HG02884 (cell line): ENCODE measurements around the gene AHDC1.
A peak's percentile ranks its signal among the peaks of the same experiment; 100 is the strongest.

Source experiments
- ATAC-seq: cut with Tn5 transposase; IDR thresholded peaks from one replicate; pipeline ENCODE4 v1.9.1; 2021; ENCODE audit warnings: mild to moderate bottlenecking, moderate library complexity; ENCODE audit not compliant: unreplicated experiment

Gene AHDC1

DNA sequence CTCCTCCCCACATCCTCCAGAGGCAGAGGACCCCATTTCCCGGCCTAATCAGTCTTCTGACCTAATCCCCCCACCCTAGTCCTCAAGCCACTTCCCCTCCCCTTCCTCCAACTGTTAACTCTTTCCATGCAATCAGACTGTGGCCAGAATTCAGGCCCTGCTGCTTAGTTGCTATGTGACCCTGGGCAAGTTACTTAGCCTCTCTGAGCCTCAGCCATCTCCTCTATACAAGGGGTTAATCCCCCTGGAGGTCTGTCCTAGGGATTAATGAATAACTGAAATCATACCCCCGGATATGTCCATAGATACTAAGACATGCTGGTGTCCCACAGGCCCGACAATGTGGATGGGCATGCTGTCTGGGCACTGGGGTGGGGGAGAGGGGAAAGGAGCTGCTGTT lies 18.3 kb downstream of the AHDC1 start:
- ATAC-seq, result no peak

DNA sequence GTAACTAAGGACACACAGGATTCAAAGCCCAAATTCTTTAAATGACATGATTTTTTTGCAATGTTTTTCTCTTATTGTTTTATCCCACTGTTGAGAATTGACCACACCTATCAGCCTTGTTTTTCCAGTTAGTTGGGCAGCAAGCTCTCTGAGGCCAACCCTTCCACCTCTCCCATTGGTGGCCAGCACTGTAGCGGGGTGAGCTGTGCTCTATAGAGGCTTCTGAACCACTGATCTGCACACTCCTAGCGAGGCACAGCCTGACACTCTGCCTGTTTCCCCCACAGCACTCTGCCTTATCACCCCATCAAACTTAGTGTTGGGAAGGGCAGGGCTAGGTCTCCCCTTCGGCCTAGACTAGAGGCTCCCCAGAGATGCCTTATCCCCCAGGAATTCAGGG lies 19.5 kb downstream of the AHDC1 start:
- no peak for ATAC-seq

DNA sequence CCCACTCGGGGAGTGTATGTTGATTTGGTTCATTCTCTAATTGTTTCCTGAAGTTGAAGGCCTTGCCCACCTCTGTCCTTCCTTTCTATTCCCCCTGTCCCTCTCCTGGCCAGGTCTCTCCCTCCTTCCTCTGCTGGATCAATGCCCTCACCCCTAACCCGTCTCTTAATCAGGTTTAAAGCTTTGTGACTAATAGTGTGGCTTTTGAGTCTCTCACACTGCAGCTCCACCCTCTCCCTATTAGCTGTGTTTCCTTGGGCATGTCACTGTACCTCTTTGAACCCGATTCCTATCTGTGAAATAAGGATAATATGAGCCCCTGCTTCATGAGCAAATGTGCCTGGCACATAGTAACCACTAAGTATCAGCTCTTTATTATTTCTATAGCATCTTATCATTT lies 20.5 kb downstream of the AHDC1 start:
- ATAC-seq, result no peak

DNA sequence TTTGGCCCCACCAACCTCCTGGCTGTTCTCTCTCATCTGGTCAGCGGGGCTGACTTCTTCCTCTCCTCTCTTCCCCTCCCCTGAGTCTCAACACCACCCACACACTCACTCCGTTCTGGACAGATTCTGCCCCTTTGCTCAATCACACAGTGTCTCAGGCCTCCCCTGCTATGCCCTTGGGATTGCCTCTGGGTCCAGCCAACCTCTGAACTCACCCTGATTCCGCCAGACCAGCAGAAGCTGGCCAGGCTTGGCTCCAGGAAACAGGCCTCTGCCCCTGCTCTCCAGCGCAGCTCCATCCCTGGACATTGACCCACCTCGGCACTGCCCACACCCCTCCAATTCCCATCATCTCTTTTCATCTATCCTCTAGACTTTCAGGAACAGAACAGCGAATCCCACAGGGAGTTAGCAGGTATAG lies 22.1 kb downstream of the AHDC1 start:
- ATAC-seq, result no peak

DNA sequence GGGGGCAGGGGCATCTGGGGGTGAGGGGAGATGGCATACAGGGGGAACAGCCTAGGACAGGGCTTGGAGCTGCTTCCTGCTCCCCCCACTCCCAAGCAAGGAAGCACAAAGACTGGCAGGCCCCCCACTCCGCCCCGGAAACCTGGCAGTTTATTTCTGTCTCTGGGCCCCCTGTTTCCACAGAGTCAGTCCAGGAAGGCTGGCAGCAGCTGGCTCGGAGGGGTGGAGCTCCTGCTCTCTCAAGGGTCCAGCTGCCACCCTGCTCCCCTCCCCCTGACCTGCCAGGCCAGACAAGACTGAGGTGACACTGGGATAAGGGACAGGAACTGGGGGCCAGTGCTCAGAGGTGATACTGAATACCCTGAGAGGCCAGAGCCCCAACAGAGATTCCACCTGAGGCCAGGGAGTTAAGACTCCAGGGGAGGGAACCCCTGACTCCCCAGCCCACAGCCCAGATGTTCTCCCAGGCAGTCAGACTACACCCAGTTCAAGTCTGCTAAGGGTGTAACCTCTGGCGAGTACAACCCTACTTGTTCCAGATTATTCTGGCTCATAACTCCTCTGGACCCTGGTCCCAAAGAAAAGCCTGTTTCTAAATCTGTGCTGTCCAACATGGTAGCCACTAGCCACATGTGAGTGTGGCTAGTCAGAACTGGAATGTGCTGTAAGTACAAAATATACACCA lies 26.3 kb downstream of the AHDC1 start:
- no peak for ATAC-seq

DNA sequence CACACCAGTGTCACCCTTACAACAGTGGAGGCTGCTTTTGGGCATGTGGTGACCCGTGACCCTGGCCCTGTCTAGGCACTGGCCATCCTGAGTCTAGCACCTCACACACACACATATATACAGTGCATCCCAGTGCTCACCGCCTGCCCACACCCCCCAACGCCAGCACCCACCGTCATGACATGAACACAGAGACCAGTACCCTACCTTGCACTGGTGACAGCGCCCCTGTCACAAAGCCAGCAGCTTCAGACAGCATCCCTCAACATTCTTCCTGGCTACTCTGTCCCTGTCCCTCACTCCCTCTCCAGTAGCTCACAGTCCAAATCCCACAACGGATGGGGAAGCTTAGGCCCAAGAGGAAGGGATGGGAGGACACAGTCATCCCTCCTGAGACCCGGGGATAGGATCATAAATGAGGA lies 27.1 kb downstream of the AHDC1 start:
- no peak for ATAC-seq

DNA sequence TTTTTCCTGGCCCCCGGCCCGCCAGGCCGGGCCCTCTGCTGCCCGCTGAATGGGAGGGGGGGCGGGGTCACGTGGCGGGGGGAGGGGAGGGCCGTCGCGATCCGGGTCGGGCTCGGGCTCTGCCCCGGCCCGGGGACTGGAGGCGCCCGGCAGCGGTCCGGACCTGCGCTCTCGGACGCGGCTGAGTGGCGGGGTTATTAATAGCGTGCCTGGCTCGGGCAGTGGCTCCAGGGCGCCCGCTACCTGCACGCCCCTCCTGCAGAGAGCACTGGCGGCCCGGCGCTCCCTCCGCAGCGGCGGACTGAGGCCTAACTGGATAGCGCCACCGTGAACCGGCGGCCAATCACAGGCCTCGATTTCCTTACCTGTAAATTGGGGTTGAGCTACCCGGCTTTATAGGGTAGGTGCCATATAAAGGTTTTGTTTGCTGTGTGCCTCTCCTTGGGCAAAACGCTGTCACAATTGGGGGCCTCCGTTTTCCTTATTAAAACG lies 28.1 kb downstream of the AHDC1 start:
- ATAC-seq, result no peak

DNA sequence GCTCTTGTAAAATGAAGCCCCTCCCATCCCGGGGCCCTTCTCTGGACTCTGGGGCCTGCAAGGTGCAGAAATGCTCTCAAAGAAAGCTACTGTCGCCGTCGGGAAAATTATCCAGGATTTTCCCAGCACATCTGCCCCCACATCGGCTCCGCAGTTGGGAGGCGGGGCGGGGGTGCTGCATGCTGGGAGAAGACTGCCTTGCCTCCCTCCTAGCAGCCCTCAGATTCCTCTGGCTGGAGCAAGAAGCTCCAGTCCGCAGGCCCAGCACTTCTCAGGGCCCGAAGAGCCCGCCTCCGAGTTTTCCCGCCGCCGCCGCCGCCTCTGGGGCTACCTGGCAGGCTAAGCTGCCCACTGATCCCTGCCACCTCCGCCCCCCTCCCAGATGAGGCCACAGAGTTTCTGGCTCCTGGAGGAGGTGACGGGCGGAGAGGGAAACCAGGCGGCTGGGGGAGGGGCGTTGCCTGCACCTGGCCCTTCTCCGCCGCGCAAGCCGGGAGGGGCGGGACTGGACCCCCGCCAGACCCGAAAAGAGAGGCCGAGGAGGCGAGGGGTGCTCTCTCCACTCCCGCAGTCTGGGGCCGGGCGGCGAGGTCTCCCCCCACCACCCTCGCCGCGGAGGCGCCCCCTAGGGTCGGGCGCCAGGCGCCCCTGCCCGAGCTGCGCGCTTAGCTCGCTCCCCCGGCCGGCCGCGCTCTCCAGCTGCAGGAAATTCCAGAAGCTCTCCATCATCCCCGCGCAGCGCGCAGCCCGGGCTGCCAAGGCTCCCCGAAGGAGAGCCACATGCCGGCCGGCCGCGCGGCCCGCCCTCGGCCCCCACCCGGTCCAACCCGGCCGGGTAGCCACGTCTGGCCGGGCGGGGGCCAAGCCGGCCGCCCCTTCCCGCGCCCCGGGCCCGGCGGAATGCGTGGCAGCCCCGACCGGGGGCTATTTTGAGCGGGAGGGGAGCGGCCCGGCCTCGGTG lies 28.8 kb downstream of the AHDC1 start:
- ATAC-seq, result no peak

DNA sequence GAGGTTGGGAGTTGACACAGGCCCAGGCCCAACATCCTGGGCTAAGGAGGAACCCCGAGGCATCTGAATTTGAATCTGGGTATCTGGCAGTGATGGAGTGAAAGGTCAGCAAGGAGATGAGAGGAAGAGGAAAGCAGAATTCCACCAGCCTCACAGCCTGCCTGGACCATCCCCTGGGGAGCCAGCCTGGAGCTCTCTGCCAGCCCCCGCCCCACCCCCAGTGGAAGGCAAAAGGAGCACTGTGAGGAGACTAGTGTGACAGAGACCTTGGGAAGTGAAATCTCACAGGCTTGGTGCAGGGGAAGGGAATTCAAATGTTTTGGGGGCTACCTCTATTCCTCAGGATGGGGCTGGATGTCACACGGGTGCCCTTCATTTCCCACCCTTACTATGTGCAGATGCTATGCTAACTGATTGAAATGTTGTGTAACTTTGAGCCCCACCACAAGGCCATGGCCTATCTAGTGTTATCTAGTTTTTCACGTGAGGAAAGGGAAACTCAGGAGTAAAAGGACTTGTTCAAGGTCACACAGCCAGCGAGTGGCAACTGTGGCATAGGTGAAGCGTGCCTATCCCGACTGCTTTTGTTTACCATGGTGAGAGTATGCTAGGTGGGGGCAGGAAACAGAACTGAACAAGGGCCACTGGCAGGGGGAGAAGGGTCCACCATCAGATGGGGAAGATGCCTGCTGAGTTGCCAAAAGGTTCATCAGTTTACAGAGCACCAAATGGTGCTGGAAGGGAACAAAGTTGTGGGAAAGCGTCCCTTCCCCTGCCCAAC lies 29.8 kb downstream of the AHDC1 start:
- ATAC-seq, result no peak

DNA sequence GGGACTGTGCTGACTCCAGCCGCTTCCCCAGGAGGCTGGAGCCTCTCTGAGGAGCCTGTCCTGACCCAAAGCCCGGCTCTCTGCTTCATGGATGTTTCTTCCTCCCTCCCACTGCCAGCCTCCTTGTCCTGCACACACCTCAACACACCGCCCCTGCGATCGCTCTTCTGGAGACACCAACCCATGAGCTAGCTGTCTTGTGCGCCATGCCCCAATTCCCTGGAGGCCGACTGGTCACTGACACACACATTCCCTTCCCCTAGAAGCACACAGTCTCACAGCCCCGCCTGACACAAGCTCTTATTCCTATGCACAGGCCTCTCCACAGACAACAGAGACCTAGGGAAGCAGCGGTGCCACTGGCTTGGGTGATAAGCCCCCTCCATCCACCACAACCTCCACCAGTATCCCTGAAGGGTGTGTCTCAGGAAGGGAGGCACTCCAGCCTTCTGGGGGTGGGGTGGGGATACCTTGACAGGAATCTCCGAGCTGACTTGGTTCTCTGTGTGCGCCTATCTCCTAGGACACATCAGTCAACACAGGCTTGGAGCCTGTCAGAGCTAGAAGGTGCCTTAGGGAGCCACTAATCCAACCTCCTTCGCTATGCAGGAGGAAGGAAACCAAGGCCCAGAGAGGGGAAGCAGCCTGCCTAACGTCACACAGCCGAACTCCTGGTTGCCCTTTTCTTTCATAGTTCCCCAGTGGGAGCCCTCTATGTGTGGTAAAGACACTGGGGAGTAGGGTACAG lies 31.1 kb downstream of the AHDC1 start:
- ATAC-seq, result no peak

DNA sequence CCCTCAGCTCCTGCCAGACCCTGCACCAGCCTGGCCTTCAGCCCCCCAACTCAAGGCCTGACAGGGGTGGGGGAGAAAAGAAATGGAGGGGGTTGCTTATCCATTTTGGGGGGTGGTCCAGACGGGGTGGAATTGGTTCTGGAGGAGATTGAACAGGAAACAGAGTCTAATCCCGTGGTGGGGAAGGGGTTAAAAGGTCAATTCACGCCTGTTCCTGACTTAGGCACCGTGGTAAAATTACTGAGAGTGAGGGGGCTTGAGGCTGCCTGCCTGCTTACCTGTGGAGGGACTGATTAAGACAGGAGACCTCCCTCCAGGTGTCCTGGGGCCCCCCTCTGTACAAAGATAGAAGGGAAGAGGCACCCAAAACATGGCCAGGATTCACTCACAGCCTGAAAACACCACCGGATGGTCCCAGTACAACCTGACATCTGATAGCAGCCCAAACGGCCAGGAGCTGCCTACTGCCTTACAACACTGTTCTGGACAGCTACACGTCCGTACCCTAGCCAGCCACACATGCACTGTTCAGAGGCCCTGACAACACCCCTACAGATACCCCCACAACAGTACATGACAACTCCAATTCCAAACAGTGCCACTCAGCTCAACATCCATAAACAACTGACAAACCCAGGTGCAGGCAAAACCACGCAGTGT lies 31.8 kb downstream of the AHDC1 start:
- ATAC-seq, result no peak

DNA sequence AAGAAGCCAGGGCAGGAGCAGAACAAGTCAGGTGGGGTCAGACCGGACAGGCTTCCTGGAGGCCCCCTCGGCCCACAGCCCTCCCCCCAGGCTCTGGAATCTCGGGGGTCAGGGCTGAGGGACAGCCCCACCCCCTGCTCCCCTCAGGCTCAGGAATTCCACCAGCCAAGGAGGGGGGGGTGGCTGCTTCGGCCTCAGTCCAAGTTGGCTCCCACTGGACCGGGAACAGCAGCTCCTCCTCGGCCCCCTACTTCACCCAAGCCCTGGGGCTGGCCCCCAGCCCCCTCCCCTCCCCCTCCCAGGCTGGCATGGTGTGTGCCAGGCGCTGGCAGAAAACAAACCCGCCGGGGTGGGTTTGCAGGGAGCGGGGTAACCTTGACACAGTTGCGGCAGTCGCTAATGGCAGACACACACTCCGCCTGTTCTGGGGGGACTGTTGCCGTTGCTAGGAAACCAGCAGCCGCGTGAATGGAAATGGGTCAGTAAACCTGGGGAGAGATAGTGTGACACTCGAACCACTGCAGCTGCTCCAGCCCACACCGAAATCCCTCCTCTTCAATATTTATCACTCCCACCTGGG lies 32.4 kb downstream of the AHDC1 start:
- ATAC-seq, result no peak

DNA sequence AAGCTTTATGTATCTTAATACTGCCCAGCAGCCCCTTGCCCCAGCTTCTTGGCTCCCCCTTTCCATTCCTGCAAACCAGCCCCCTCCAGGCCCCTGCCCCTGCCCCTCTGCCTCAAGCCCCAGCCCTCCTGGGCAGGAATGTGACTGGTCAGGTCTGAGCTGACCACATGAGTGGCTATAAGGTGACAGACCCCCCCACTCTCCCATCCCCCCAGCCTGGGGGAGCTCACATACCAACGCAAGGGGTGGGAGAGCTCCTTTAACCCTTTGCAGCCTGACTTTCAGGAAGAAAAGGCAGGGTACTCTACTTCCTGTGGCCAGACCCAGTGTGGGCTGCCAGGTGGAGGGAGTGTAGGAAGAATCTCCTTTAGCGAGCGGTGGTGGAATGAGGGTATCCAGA lies 33.2 kb downstream of the AHDC1 start:
- ATAC-seq, result no peak

DNA sequence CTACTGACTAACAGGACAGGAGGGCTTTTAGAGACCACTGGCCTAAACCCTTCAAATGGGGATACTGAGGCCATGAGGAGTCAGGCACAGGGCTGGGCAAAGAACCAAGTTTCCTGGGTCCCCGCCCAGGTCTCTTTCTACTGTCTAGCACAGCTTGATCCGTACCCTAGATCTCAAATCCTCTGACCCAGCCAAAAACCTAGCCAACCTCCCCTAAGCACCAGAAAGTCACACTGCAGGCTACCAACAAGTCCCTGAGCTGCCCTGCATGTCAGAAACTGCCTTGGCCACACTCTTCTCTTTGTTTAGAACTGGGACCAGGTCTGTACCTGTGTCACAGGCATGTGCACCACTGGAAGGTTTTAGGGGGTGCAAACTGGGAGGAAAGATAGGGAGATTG lies 33.6 kb downstream of the AHDC1 start:
- ATAC-seq, result no peak

DNA sequence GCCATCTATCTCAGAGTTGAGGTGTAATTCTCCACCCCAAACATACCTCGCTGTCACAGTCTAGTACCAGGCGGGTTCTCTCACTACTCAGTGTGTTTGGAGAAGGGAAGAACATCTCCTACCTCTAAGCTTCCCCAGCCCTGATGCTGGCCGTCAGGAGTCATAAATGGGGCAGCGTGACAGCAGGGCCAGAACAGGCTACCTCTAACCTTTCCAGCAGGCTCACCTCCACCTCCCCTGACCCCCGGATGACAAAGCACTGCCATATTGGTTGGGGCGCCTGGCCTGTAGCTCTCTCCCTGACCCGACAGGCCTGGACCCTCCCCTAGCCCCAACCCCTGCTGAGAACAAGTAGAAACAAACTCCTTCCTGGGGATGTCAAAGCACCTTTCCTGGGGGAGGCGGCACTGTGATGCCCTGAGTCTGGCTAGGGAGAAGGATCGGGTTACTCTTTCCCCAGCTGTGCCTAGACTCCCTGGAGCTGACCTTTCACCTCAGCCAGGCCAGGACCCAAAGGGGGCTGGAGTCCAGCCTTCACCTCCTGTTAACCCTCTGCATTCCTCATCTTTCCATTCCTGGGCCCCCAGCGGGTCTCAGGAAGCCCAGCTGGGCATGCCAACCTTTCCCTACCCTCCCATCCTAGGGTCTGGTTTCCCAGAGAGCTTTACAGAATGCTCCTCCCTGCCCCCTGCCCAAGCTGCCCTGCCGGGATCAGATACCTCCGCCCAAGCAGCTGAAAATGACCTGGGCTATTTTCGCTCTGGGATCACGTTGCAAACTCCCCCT lies 34.2 kb downstream of the AHDC1 start:
- ATAC-seq, result no peak

DNA sequence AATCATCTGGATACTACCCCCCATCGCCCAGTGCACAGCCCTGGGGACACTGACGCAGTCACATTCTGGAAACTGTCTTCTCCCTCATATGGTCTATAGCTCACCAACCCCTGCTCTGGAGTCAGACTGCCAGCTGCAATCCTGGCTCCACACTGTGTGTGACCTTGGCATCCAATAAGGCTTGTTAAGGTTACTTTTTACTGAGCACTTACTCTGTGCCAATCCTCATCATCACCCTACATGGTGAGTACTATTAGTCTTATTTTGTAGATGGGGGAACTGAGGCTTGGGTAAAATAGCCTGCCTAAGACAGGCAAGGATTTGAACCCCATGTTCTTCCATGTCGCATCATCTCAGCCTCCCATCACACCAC lies 34.9 kb downstream of the AHDC1 start:
- no peak for ATAC-seq

DNA sequence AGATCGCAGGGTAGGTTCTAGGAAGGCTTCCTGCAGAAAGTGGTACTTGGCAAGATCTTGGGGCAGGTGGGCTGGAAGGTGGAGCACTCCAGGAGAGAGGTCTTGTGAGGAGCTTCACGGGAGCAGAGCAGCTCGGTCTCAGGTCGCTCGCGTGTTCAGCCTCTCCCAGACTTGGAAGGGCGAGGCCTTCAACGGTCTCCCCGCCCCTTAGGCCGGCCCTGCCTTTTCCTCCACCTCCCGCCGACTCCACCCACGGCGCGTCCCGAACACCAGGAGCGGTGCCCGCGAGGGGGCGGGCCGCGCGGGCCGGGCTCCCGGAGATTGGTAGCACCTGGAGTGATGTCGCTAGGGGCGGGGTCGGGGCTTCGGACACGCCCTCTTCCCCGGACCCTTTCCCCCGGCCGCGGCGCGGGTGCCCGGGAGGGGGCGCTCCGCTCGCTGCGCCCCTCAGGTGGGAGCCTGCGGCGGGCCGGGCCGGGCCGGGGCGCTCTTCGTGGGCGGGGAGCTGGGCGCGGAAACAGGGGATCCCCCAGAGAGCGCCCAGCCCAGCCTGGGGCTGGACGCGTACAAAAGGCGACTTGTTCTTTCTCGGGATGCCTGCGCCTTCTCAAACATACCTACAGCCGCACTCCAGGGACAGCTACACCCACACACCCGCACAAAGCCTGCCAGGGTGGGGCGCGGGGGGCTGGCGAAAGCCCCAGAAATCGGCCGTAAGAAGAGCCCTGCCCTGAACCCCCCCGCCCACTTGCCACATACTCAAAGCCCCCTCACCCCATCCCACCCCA lies 35.5 kb downstream of the AHDC1 start:
- peak; percentile 75 for ATAC-seq

DNA sequence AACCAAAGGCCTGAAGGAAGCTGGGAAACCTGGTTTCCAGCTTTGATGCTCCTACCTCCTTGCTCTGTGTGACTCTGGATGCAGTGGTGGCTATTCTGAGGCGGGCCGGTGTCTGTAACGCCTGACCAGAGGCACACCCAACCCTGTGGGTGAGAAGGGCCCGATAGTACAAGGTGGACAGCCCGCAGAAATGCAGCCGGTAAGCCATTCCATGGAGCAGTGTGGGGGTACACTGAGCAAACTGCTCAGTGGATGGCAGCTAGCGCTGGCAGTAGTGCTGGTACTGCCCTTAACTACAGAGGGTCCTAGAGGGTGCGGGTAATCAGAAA lies 36.0 kb downstream of the AHDC1 start:
- ATAC-seq, result no peak
